SK-N-SH treated with all-trans-retinoic acid at 6 μM for 48 hours (cell line): ENCODE results near the gene RNF145.

Source experiments
- ATAC-seq: fragments of 200-7000 bp; cut with Tn5 transposase; 3 replicates; pipeline ENCODE4 v1.9.1; 2020; ENCODE audit warnings: mild to moderate bottlenecking, moderate library complexity
- ARNTL ChIP-seq: fragments of 450-650 bp; formaldehyde crosslinking; IDR thresholded peaks from 2 replicates; pipeline ENCODE4 v1.5.0; 2020; ENCODE audit warnings: low read depth, mild to moderate bottlenecking, moderate library complexity, borderline replicate concordance
- CREB5 ChIP-seq: fragments of 250-450 bp; sonication (Bioruptor Pico); IDR thresholded peaks from 2 replicates; pipeline ENCODE4 v1.5.1; 2020; ENCODE audit warnings: low read depth, mild to moderate bottlenecking, moderate library complexity
- CSDC2 ChIP-seq: fragments of 250-450 bp; sonication (Bioruptor Pico); IDR thresholded peaks from 2 replicates; pipeline ENCODE4 v1.5.0; 2020; ENCODE audit warnings: mild to moderate bottlenecking, moderate library complexity
- ESRRG ChIP-seq: fragments of 250-450 bp; sonication (Bioruptor Pico); IDR thresholded peaks from 2 replicates; pipeline ENCODE4 v1.6.1; 2021; ENCODE audit warnings: mild to moderate bottlenecking
- GLIS3 ChIP-seq: fragments of 250-450 bp; sonication (Bioruptor Pico); IDR thresholded peaks from 2 replicates; pipeline ENCODE4 v1.5.0; 2020; ENCODE audit warnings: mild to moderate bottlenecking, moderate library complexity
- ISL1 ChIP-seq: fragments of 250-450 bp; sonication (Bioruptor Pico); IDR thresholded peaks from 2 replicates; pipeline ENCODE4 v2.1.2; 2022; ENCODE audit warnings: mild to moderate bottlenecking, moderate library complexity
- PATZ1 ChIP-seq: fragments of 250-450 bp; sonication (Bioruptor Pico); IDR thresholded peaks from 2 replicates; pipeline ENCODE4 v1.8.0; 2020; ENCODE audit warnings: mild to moderate bottlenecking, moderate library complexity, borderline replicate concordance
- POU6F1 ChIP-seq: fragments of 250-450 bp; sonication (Bioruptor Pico); IDR thresholded peaks from 2 replicates; pipeline ENCODE4 v1.8.0; 2021; ENCODE audit warnings: low read depth, mild to moderate bottlenecking, moderate library complexity, borderline replicate concordance
- PPARA ChIP-seq: fragments of 250-450 bp; sonication (Bioruptor Pico); IDR thresholded peaks from 2 replicates; pipeline ENCODE4 v1.5.0; 2020; ENCODE audit warnings: mild to moderate bottlenecking, borderline replicate concordance
- RARB ChIP-seq: fragments of 250-450 bp; sonication (Bioruptor Pico); IDR thresholded peaks from 2 replicates; pipeline ENCODE4 v1.8.0; 2021; ENCODE audit warnings: mild to moderate bottlenecking, moderate library complexity
- SNAI2 ChIP-seq: fragments of 250-450 bp; sonication (Bioruptor Pico); IDR thresholded peaks from 2 replicates; pipeline ENCODE4 v1.5.0; 2020; ENCODE audit warnings: mild to moderate bottlenecking, moderate library complexity
- TCF4 ChIP-seq: fragments of 250-450 bp; sonication (Bioruptor Pico); IDR thresholded peaks from 2 replicates; pipeline ENCODE4 v1.8.0; 2021; ENCODE audit warnings: mild to moderate bottlenecking, moderate library complexity, borderline replicate concordance
- TOX ChIP-seq: fragments of 250-450 bp; sonication (Bioruptor Pico); IDR thresholded peaks from 2 replicates; pipeline ENCODE4 v1.8.0; 2021; ENCODE audit warnings: mild to moderate bottlenecking, moderate library complexity, borderline replicate concordance
- TSHZ2 ChIP-seq: fragments of 250-450 bp; sonication (Bioruptor Pico); IDR thresholded peaks from 2 replicates; pipeline ENCODE4 v1.5.0; 2020; ENCODE audit warnings: mild to moderate bottlenecking, moderate library complexity
- ZFP30 ChIP-seq: fragments of 450-650 bp; formaldehyde crosslinking; IDR thresholded peaks from 2 replicates; pipeline ENCODE4 v1.5.0; 2022; ENCODE audit warnings: mild to moderate bottlenecking, moderate library complexity
- ZNF565 ChIP-seq: fragments of 450-650 bp; formaldehyde crosslinking; conservative IDR thresholded peaks from 2 replicates; pipeline ENCODE4 v1.5.0; 2020; ENCODE audit warnings: low read depth, mild to moderate bottlenecking, moderate library complexity
- ZNF70 ChIP-seq: fragments of 450-650 bp; formaldehyde crosslinking; IDR thresholded peaks from 2 replicates; pipeline ENCODE4 v1.5.0; 2020; ENCODE audit warnings: mild to moderate bottlenecking, moderate library complexity
- ZNF8 ChIP-seq: fragments of 450-650 bp; formaldehyde crosslinking; IDR thresholded peaks from 2 replicates; pipeline ENCODE4 v1.5.0; 2020; ENCODE audit warnings: mild to moderate bottlenecking, moderate library complexity

Gene RNF145

GRCh38 chr5:159206818-159207217 is 2.5 kb downstream of the RNF145 start:
- TF ChIP-seq PPARA (CRISPR knock-in tag) (no peak), POU6F1 (no peak), TCF4 (CRISPR knock-in tag) (no peak)
- TF ChIP-seq, all 23 proteins: peak for 0
- ATAC-seq: no peak

GRCh38 chr5:159206368-159206767 is 3.0 kb downstream of the RNF145 start:
- no peak for ATAC-seq
- TF ChIP-seq ISL1 (no peak), ARNTL (CRISPR knock-in tag) (no peak), GLIS3 (CRISPR knock-in tag) (no peak), CREB5 (CRISPR knock-in tag) (no peak), ZNF70 (CRISPR knock-in tag) (no peak), SNAI2 (CRISPR knock-in tag) (no peak), PATZ1 (CRISPR knock-in tag) (no peak), ZNF8 (CRISPR knock-in tag) (no peak), RARB (CRISPR knock-in tag) (no peak), ZNF565 (CRISPR knock-in tag) (no peak), CSDC2 (CRISPR knock-in tag) (no peak), TSHZ2 (CRISPR knock-in tag) (no peak)
- TF ChIP-seq, all 23 proteins: peak for 0

- TF ChIP-seq CREB5 (CRISPR knock-in tag): no peak
- no peak for TF ChIP-seq TSHZ2 (CRISPR knock-in tag)
- TF ChIP-seq TOX (CRISPR knock-in tag): no peak
- TF ChIP-seq ESRRG: no peak
- TF ChIP-seq ZNF70 (CRISPR knock-in tag): no peak
- no peak for TF ChIP-seq POU6F1
- no peak for TF ChIP-seq GLIS3 (CRISPR knock-in tag)
- TF ChIP-seq RARB (CRISPR knock-in tag): no peak
- no peak for TF ChIP-seq SNAI2 (CRISPR knock-in tag)
- TF ChIP-seq ZFP30: no peak
- no peak for TF ChIP-seq ISL1
- no peak for ATAC-seq
Observed at GRCh38 chr5:159203351-159203750, 6.0 kb downstream of the RNF145 start.
